Measurements from ENCODE around the gene SLC24A3.

DNA sequence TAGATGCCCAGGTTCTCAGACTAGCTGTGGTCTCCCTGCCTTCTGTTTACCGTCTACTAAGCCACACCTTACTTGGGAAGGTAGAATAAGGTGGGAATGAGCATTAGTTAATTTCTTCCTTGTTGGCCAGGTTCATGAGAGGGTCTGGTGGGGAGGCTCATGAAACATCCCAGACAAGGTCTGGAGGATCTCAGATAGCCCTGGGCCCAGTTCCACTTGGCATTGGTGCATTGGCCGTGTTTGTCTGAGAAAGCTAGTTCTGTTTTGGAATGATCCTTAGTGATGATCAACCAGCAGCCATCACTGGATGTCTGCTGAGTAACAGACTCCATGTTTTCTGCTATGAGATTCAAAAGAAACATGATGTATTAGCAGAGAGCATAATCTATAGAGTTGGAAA, 155.1 kb downstream of the SLC24A3 start:
- no peak for TF ChIP-seq POLR2A (IDR thresholded peaks at IDR 0.05)
- TF ChIP-seq, protein P1, sequence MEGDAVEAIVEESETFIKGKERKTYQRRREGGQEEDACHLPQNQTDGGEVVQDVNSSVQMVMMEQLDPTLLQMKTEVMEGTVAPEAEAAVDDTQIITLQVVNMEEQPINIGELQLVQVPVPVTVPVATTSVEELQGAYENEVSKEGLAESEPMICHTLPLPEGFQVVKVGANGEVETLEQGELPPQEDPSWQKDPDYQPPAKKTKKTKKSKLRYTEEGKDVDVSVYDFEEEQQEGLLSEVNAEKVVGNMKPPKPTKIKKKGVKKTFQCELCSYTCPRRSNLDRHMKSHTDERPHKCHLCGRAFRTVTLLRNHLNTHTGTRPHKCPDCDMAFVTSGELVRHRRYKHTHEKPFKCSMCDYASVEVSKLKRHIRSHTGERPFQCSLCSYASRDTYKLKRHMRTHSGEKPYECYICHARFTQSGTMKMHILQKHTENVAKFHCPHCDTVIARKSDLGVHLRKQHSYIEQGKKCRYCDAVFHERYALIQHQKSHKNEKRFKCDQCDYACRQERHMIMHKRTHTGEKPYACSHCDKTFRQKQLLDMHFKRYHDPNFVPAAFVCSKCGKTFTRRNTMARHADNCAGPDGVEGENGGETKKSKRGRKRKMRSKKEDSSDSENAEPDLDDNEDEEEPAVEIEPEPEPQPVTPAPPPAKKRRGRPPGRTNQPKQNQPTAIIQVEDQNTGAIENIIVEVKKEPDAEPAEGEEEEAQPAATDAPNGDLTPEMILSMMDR (IDR thresholded peaks at IDR 0.05) = no peak
